ENCODE measurements around the gene KLF5. TPM values are rescaled to one million over a fixed set of nuclear protein-coding genes. Genes with fewer than 3 reads are reported as not detected.
"Not testable (repeated sequence)": the region's sequence is repeated elsewhere in the genome, so short reads cannot be mapped to it uniquely, and the experiment has no call there.

The KLF5 gene
- total RNA-seq, 1 donor from 2014 or later = 21.4 TPM

- H3K79me2 ChIP-seq (ENCODE audit: insufficient read depth, low read length) = no peaks in the 10 kb centered on the region
- H3K4me2 ChIP-seq (ENCODE audit: low read length) = no peak overlapping the region
- H3K4me3 ChIP-seq (ENCODE audit: insufficient read depth, low read depth, low read length) = no peak overlapping the region
- H3K27ac Mint-ChIP-seq (ENCODE audit: unreplicated experiment) = no peak overlapping the region
- no peaks in the 10 kb centered on the region for H3K27me3 Mint-ChIP-seq (ENCODE audit: low read depth, unreplicated experiment)
- H3K4me1 Mint-ChIP-seq (ENCODE audit: low read depth, unreplicated experiment) = no peaks in the 10 kb centered on the region
- TF ChIP-seq CTCF (IDR thresholded peaks at IDR 0.05; ENCODE audit: insufficient read depth, low read depth, low read length) (no peak), EZH2 (IDR thresholded peaks at IDR 0.05; ENCODE audit: insufficient read depth, low read length) (no peak)
- H3K9me3 Mint-ChIP-seq (ENCODE audit: unreplicated experiment) = no peaks in the 10 kb centered on the region
- DNase-seq (ENCODE audit: low read depth) = no peak
- no peaks in the 10 kb centered on the region for H3K4me1 ChIP-seq (ENCODE audit: insufficient read depth, low read length)
- FAIRE-seq = no peak
- H2AFZ ChIP-seq (ENCODE audit: low read depth, low read length) = no peak overlapping the region
- no peaks in the 10 kb centered on the region for H3K36me3 ChIP-seq (ENCODE audit: insufficient read depth, low read length)
- no peaks in the 10 kb centered on the region for H3K27me3 ChIP-seq (ENCODE audit: insufficient read depth, low read length)
- H4K20me1 ChIP-seq (ENCODE audit: insufficient read depth, low read length) = no peaks in the 10 kb centered on the region
- H3K9me3 ChIP-seq (ENCODE audit: insufficient read depth, low read depth, low read length) = no peaks in the 10 kb centered on the region
- no peak overlapping the region for H3K9ac ChIP-seq (ENCODE audit: low read length)
- no peak overlapping the region for H3K4me3 Mint-ChIP-seq (ENCODE audit: unreplicated experiment)
- H3K36me3 Mint-ChIP-seq (ENCODE audit: low read depth, unreplicated experiment) = no peaks in the 10 kb centered on the region
- H3K27ac ChIP-seq (ENCODE audit: low read depth, low read length) = no peak overlapping the region
Measured at GRCh38 chr13:73040968-73041596, 17.7 kb upstream of the KLF5 start.

DNA sequence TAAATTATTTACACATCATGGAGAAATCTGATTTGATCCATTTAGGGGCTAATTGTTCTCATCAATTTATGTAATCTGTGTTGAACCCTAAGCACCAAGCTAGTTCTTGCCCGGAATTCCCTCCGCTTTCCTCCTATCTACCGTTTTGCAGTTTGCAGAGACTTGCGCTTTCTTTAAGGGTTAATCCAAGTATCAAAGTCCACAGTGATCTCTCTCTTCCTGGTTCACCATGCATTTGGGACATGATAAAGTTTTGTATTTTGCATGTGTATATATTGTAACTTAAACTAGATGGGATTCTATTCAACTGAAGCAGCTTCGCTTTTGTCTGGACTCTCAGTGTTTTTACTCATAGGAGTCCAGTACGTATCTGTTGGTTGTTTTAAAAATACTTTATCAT lies 13.8 kb upstream of the KLF5 start:
- FAIRE-seq (no peak), DNase-seq (ENCODE audit: low read depth) (no peak)
- Histone ChIP-seq H3K4me3 (ENCODE audit: insufficient read depth, low read depth, low read length) (no peak overlapping the region), H3K4me2 (ENCODE audit: low read length) (no peak overlapping the region), H3K4me1 (ENCODE audit: insufficient read depth, low read length) (no peaks in the 10 kb centered on the region), H2AFZ (ENCODE audit: low read depth, low read length) (no peak overlapping the region), H3K9ac (ENCODE audit: low read length) (no peak overlapping the region), H4K20me1 (ENCODE audit: insufficient read depth, low read length) (no peaks in the 10 kb centered on the region), H3K27me3 (ENCODE audit: insufficient read depth, low read length) (no peaks in the 10 kb centered on the region), H3K9me3 (ENCODE audit: insufficient read depth, low read depth, low read length) (no peaks in the 10 kb centered on the region), H3K27ac (ENCODE audit: low read depth, low read length) (no peak overlapping the region), H3K79me2 (ENCODE audit: insufficient read depth, low read length) (no peaks in the 10 kb centered on the region), H3K36me3 (ENCODE audit: insufficient read depth, low read length) (no peaks in the 10 kb centered on the region)
- TF ChIP-seq EZH2 (IDR thresholded peaks at IDR 0.05; ENCODE audit: insufficient read depth, low read length) = no peak
- no peak for TF ChIP-seq CTCF (IDR thresholded peaks at IDR 0.05; ENCODE audit: insufficient read depth, low read depth, low read length)
- no peak overlapping the region for H3K4me3 Mint-ChIP-seq (ENCODE audit: unreplicated experiment)
- H3K9me3 Mint-ChIP-seq (ENCODE audit: unreplicated experiment) = no peaks in the 10 kb centered on the region
- H3K36me3 Mint-ChIP-seq (ENCODE audit: low read depth, unreplicated experiment) = no peaks in the 10 kb centered on the region
- no peaks in the 10 kb centered on the region for H3K27me3 Mint-ChIP-seq (ENCODE audit: low read depth, unreplicated experiment)
- H3K4me1 Mint-ChIP-seq (ENCODE audit: low read depth, unreplicated experiment) = no peaks in the 10 kb centered on the region
- H3K27ac Mint-ChIP-seq (ENCODE audit: unreplicated experiment) = no peak overlapping the region

- not testable (repeated sequence) for H3K9me3 ChIP-seq (ENCODE audit: insufficient read depth, low read depth, low read length); H3K36me3 ChIP-seq (ENCODE audit: insufficient read depth, low read length); FAIRE-seq; H4K20me1 ChIP-seq (ENCODE audit: insufficient read depth, low read length); H3K4me1 ChIP-seq (ENCODE audit: insufficient read depth, low read length); H3K27ac ChIP-seq (ENCODE audit: low read depth, low read length); H3K27me3 ChIP-seq (ENCODE audit: insufficient read depth, low read length); H3K4me3 Mint-ChIP-seq (ENCODE audit: unreplicated experiment); H3K4me1 Mint-ChIP-seq (ENCODE audit: low read depth, unreplicated experiment); DNase-seq (ENCODE audit: low read depth); H2AFZ ChIP-seq (ENCODE audit: low read depth, low read length); H3K4me2 ChIP-seq (ENCODE audit: low read length); H3K9me3 Mint-ChIP-seq (ENCODE audit: unreplicated experiment); H3K9ac ChIP-seq (ENCODE audit: low read length); H3K27ac Mint-ChIP-seq (ENCODE audit: unreplicated experiment); H3K79me2 ChIP-seq (ENCODE audit: insufficient read depth, low read length); H3K36me3 Mint-ChIP-seq (ENCODE audit: low read depth, unreplicated experiment); H3K27me3 Mint-ChIP-seq (ENCODE audit: low read depth, unreplicated experiment); H3K4me3 ChIP-seq (ENCODE audit: insufficient read depth, low read depth, low read length)
Measured at GRCh38 chr13:73048615-73049014, 10.2 kb upstream of the KLF5 start.

All from astrocyte (in vitro differentiated cells and primary cell).